IMR-90 (cell line): Measurements from ENCODE around the gene MARCHF2.

ENCODE experiments used
- CEBPB ChIP-seq: IDR thresholded peaks from 2 replicates; pipeline ENCODE4 v1.6.1; 2012; ENCODE audit warnings: low read depth, low read length, improper control_type of control experiment
- CTCF ChIP-seq: conservative IDR thresholded peaks from 2 replicates; pipeline ENCODE4 v1.5.1; 2012; ENCODE audit warnings: mild to moderate bottlenecking, low read depth, low read length, improper control_type of control experiment
- MAFK ChIP-seq: IDR thresholded peaks from 2 replicates; pipeline ENCODE4 v1.6.1; 2012; ENCODE audit warnings: low read depth, low read length, improper control_type of control experiment
- POLR2A ChIP-seq: IDR thresholded peaks from 2 replicates; pipeline ENCODE4 v1.6.1; 2012; ENCODE audit warnings: mild to moderate bottlenecking, low read depth, low read length

DNA sequence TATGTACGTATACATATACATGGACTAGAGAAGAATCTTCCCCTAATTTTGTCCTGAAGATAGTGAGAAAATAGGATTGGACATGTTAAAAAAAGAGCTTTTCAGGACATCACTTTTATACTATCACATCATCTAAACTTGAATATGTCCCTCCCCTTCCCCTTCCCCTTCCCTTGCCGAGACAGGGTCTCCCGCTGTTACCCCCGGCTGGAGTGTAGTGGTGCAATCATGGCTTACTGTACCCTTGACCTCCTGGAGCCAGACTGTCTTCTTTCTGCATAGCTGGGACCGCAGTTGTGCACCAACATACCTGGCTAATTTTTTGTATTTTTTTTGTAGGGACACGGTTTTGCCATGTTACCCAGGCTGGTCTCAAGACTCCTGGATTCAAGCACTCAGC, 38.3 kb downstream of the MARCHF2 start:
- no peak for TF ChIP-seq MAFK
- TF ChIP-seq CTCF = no peak
- no peak for TF ChIP-seq POLR2A
- TF ChIP-seq CEBPB = no peak
